CD4-positive, alpha-beta T cell treated with Interleukin-15 for 4 hours (primary cell): Measurements from ENCODE around the gene STK31.
A peak's percentile ranks its signal among the peaks of the same experiment; 100 is the strongest.
"Not testable (repeated sequence)": the region's sequence is repeated elsewhere in the genome, so short reads cannot be mapped to it uniquely, and the experiment has no call there.

ENCODE experiments used
- DNase-seq: peaks from one replicate; pipeline ENCODE4 v3.0.0-alpha.2; 2020; ENCODE audit warnings: low spot score

STK31 gene

DNA sequence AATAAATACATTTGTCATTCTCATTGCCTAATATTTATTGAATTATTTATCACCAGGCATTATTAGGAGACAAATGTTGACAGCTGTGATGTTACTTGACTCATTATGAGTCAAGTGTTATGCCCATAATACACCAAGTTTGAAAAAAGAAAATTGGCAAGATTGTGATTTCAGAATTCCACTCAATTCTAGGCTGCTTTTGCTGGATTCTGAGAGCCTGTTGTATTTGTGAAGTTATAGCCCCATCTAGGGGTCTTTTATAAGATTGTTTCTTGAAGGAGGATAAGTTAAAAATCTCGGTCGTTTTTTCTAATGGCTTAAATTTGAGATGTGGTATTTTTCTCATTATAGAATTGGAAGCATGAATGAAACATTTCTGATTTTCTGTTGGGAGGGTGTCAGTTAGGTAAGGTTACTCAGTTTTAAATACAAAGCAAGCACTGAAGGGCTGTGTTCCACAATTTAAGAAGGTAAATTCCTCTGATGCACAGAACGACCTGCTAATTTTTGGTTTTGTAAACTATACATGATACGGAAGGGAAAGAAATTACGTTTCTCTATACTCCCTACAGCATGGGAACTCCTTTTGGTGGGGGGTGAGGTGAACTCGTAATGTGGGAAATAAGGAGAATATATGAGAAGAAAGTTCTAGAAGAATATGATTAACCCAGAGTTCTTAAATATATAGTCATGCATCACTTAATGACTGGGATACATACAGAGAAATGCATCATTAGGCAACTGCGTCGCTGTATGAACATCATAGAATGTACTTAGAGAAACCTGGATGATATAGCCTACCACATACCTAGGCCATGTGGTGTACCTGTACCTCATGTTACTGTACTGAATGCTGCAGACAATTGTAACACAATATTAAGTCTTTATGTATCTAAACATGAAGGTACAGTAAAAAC lies 2.6 kb downstream of the STK31 start:
- DNase-seq, result peak; percentile 47

DNA sequence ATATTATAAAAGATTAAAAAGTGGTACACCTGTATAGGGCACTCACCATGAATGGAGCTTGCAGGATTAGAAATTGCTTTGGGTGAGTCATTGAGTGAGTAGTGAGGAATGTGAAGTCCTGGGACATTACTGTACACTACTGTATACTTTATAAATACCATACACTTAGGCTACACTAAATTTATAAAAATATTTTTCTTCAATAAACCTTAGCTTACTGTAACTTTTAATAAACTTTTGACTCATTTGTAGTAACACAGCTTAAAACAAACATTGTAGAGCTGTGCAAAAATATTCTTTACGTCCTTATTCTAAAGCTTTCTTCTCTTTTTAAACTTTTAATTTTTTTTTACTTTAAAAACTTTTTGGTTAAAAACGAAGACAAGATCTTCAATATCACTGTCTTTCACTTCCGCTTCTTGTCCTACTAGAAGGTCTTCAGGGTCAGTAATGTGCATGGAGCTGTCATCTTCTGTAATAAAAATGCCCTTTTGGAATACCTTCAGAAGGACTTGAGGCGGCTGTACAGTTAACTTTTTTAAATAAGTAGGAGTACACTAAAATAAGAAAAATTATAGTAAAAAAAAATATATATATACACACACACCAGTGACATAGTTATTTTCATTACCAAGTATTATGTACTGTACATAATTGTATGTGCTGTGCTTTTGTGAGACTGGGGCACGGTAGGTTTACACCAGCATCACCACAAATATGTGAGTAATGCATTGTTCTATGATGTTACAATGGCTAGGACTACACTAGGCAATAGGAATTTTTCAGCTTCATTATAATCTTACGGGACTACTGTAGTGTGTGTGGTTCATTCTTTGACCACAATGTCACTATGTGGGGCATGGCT lies 3.5 kb downstream of the STK31 start:
- no peak for DNase-seq

DNA sequence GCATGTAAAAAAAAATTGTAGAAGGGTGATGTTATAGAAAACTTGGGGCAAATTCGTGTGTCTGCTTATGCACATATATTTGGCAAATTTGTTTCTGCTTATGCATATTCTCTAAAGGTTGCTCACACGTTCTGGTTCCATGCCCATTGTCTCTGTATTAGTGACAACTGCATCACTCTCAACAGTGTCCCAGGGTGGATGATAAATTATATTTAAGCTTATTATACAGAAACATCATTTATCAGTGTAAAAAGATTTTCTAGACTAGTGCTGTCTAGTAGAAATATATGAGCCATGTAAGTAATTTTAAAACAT lies 4.1 kb downstream of the STK31 start:
- DNase-seq, result no peak

DNA sequence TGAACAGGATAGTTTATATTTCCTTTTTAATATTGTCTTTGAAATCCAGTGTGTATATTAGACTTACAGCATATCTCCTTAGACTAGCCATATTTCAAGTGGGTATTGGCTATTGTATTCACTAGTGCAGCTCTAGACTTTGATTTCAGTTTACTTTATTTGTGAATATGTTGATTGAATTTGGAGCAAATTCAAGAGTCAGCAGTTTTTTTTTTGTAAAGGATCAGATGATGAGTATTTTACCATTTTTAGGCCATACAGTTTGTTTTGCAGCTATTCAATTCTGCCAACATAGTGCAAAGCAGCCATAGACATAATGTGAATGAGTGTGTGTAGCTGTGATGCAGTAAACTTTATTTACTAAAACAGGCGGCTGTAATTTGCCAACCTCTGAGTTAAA lies 4.6 kb downstream of the STK31 start:
- no peak for DNase-seq

DNA sequence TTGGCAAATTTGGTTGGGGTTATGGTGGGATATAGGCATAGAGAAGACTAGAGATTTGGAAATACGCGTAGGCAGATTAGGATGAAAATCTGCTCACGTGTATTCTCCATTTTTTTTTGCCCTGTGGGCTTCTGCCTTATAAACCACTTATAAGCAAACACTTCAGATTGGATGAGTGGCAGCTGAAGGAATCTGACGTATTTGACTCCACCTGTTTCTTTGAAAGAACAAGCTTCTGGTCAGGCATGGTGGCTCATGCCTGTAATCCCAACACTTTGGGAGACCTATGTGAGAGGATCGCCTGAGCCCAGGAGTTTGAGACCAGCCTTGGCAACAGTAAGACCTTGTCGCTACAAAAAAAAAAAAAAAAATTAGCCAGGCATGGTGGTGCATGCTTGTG lies 5.1 kb downstream of the STK31 start:
- DNase-seq, result no peak

DNA sequence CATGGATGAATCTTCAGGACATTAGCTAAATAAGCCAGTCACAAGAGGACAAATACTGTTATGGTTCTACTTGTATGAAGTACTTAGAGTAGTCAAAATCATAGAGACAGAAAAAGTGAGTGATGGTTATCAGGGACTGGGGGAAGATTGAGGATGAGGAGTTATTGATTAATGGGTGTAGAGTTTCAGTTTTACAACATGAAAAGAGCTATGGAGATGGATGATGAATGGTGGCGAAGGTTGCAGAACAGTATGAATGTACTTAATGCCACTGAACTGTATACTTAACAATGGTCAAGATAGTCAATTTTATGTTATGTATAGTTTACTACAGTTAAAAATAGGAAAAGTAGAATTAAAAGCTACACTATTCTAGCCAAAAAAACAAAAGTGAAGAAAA lies 7.8 kb downstream of the STK31 start:
- DNase-seq, result no peak

DNA sequence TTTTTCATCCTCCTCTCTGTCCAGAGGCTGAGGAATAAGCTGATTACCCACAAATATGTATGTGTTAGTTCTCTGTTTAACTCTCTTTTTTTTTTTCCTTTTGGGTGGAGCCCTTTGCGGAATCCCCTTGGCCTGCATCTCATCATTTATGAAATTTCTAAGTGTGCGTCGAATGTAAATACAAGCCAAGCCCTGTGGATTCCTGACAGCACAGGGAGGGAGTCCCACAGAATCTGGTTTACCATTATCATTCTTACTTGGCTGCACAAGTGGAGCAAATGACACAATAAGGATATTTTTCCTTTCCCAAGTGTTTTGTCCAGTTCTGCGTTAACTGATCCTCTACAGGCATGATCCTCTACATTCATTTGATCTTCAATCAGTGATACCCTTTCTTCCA lies 11.4 kb downstream of the STK31 start:
- no peak for DNase-seq

DNA sequence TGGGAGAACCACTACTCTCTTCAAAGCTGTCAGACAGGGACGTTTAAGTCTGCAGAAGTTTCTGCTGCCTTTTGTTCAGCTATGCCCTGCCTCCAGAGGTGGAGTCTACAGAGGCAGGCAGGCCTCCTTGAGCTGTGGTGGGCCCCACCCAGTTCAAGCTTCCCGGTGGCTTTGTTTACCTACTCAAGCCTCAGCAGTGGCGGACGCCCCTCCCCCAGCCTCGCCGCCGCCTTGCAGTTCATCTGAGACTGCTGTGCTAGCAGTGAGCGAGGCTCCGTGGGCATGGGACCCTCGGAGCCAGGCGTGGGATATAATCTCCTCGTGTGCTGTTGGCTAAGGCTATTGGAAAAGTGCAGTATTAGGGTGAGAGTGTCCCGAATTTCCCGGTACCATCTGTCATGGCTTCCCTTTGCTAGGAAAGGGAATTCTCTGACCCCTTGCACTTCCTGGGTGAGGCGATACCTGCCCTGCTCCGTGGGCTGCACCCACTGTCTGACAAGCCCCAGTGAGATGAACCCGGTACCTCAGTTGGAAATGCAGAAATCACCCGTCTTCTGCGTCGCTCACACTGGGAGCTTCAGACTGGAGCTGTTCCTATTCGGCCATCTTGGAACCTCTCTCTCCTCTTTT lies 12.7 kb downstream of the STK31 start:
- not testable (repeated sequence) for DNase-seq

DNA sequence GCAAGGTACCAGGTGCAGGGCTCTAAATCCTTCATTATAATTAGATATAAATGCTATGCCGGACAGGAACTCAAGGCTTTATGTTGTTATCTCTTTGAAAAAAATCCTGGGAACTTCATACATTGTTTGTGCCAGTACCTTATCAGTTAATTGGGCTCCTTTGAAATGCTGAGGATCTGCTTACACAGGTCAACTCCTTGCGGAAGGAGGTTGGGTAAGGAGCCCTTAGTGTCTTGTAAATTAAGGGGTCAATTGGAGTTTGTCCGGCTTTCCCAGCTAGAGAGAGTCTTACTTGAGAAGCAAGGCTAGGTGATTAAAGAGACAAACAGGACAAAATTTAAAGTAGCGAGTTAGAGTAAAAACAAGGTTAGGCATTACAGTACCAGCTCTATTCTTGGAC lies 14.1 kb downstream of the STK31 start:
- not testable (repeated sequence) for DNase-seq

DNA sequence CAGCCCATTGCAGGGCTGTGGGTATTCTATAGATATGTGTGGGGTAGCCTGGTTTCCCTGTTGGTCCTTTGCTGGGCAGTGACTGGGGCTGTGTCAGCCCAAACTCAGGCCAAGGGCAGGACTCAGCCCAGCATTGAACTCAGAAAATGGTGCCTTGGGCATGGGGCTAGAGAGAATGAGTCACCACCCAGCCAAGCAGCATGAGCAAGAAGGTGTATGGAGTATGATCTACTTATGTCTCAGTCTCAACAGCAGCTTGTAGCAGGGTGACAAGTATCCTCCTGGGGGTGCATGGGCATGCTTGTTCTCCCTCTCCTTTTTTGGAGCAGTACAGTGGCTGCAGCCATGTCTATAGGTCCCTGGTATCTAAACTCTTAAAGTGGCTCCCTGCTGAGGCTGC lies 32.0 kb downstream of the STK31 start:
- DNase-seq, result no peak

DNA sequence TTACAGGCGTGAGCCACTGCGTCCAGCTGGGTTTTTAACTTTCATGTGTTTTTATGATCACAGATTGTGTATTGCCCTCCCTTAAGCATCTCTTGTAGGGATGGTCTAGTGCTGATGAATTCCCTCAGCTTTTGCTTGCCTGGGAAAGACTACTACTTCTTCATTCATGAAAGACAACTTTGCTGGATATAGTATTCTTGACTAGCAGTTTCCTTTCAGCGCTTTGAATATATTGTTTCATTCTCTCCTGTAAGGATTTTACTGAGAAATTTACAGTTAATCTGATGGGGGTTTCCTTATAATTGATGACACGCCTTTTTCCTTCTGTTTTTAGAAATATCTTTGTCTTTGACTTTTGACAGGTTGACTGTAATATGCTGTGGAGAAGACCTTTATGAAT lies 33.2 kb downstream of the STK31 start:
- DNase-seq, result no peak

DNA sequence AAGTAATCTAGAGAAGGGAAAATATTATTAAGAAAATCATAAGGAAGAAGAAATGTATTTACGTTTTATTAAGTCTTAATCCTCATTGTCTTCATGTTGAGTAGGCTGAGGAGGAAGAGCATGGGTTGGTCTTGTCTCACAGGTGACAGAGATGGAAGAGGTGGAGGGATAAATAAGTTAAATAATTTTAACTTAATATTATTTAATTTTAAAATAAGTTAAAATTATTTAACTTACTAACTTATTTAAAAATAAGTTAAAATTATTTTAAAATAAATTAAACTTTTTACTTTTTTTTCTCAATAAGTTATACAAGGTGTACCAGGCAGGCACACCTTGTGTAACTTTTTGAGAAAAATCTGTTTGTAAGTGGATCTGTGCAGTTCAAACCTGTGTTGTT lies 36.6 kb downstream of the STK31 start:
- DNase-seq, result no peak

DNA sequence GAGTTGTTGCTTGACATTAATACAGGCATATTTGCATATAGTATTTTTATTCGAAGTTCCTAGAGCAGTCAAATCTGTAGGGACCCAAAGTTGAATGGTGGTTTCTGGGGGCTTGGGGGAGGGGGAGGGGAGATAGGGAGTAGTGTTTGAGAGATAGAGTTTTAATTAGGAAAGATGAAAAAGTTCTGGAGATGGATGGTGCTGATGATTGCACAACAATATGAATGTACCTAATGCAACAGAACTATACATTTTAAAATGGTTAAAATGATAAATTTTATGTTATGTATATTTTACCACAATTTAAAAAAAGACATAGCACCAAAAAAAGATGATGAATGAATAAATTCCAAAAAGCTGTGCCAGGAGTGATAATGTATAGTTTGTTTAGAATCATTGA lies 41.8 kb downstream of the STK31 start:
- no peak for DNase-seq

DNA sequence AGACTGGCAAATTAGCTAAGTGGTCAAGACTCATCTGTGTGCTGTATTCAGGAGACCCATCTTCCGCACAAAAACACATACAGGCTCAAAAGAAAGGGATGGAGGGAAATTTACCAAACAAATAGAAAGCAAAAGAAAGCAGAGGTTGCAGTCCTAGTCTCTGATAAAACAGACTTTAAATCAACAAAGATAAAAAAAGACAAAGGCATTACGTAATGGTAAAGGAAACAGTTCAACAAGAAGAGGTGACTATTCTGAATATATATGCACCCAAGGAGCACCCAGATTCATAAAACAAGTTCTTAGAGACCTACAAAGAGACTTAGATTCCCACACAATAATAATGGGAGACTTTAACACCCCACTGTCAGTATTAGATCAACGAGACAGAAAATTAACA lies 48.8 kb downstream of the STK31 start:
- DNase-seq, result not testable (repeated sequence)

DNA sequence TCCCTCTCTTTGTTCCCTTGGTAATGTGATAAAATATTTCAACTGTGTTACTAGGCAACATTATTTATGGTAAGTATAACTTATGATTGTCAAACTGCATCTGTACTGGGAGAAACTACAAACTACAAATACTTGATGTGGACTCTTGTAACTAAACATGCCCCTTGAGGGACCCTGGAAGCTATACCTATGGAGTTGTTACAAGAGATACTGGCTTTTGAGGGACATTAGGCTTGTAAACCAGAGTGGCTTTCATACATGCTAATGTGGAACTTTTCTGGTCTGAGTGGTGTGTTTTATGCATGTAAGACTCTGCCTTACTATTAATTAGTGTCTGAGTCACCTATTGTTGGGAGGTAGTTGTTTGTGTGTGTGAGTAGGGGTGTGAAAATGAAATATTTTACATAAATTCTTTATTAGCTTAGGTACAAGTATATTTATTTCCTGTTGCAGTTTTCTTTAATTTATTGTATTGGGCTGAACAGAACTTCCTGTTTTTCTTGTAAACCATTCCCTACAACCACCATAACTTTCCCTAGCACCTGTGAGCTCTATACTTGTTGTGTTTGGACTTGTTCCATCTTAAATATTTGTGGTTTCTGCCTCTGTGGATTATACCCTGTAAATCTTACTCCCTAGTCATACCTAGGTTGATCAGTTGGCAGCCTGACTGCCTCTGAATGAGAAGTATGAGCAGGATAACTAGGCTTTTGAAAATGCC lies 49.8 kb downstream of the STK31 start:
- no peak for DNase-seq

DNA sequence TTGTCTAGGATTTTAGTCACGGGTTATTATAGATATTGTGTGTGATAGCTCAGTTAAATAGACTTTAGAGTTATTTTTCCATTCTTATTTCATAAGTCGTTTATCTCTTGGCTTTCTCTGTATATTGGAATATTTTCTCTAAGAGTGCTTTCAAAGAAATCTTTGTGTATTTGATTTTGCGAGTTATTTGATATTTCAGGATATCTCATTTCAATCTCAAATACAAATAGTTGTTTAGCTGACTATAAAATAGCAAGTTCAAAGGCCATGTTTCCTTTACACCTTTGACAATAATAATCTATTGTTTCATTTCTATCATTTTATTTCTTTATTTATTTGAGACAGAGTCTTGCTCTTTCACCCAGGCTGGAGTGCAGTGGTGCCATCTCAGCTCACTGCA lies 55.9 kb downstream of the STK31 start:
- no peak for DNase-seq

DNA sequence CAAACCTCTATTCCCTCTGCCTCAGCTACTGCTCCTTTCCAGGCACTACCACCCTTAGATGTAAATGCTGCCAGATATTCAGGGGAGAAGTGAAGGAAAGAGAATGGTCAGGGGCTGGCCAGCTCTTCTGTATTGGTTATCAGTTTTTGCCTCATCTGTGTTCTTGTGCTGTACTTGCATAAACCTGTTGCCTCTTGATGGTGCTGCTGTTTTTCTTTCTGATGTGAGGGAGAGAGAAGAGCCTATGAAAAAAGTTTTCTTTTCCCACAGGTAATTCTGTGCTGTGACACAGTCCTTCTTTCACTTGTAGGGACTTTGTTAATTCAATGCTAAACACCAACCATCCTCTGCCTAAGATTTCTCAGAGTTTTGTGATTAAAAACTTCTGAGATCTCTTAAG lies 57.5 kb downstream of the STK31 start:
- no peak for DNase-seq

DNA sequence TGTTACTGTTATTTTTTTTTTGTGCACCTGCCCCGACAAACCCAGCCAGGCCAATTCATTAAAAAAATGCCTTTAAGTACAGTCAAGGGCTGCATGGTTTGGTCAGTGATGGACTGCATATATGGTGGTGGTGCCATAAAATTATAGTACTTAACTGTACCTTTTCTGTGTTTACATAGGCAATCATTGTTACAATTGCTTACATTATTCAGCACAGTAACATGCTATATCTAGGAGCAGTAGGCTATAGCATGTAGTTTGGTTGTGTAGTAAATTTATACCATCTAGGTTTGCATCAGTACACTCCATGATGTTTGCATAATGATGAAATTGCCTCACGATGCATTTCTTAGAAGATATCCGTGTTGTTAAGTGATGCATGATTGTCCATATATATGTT lies 58.0 kb downstream of the STK31 start:
- DNase-seq, result no peak

DNA sequence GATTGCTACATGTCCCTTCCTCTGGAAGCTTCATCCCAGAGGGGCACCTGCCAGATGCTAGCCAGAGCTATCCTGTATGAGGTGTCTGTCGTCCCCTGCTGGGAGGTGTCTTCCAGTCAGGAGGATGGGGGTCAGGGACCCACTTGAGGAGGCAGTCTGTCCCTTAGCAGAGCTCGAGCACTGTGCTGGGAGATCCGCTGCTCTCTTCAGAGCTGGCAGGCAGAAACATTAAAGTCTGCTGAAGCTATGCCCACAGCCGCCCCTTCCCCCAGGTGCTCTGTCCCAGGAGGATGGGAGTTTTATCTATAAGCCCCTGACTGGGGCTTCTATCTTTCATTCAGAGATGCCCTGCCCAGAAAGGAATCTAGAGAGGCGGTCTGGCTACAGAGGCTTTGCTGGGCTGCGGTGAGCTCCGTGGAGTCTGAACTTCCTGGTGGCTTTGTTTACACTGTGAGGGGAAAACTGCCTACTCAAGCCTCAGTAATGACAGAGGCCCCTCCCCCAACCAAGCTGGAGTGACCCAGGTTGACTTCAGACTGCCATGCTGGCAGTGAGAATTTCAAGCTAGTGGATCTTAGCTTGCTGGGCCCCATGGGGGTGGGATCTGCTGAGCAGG lies 69.3 kb downstream of the STK31 start:
- DNase-seq, result not testable (repeated sequence)

DNA sequence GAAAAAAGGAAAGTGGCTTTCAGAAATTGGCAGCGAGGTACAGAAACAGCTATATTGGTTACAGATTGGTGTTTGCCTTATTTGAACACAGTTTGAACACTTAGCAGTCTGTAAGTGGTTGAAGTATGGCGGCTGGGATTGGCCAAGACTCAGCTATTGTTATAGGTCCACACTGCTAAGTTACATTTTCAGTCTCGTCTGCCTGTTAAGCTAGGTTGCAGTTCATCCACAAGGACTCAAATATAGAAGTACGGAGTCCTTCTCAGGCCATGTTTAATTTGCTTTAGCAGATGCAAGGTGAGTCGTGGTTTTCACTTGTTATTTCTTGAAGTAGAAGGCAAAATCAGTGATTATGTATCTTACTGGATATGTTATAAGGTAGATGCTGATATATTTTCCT lies 73.1 kb downstream of the STK31 start:
- no peak for DNase-seq

DNA sequence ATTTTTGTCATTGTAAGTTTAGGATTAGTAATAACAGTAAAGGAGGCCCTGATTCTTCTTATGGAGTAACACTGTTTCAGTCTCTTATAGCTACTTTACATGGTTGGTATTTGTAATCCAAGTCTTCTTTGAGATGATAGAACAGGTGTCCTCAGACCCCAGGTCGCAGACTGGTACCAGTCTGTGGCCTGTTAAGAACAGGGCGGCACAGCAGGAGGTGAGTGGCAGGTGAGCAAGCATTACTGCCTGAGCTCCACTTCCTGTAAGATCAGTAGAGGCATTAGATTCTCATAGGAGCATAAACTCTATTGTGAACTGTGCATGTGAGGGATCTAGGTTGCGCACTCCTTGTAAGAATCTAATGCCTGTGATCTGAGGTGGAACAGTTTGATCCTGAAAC lies 77.3 kb downstream of the STK31 start:
- no peak for DNase-seq

DNA sequence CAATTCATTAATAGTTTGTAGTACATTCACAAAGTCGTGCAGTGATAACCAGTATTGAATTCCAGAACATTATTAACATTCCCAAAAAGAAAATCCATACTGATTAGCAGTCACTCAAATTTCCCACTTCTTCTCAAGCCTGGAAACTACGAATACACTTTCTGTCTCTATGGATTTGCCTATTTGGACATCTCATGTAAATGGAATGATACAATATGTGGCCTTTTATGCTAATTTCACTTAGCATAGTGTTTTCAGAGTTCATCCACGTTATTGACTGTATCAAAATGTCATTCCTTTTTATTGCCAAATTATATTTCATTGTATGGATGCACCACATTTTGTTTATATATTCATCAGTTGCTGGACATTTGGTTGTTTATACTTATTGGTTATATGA lies 78.8 kb downstream of the STK31 start:
- no peak for DNase-seq
